WTC11 (cell line): Measurements from ENCODE around the gene PRSS8.

Experiments used
- ATF1 ChIP-seq: sonication (generic); formaldehyde crosslinking; IDR thresholded peaks from 2 replicates; pipeline ENCODE4 v1.8.1; 2023; ENCODE audit warnings: mild to moderate bottlenecking, moderate library complexity, missing genetic modification reagents
- CREB1 ChIP-seq: sonication (generic); formaldehyde crosslinking; IDR thresholded peaks from 2 replicates; pipeline ENCODE4 v1.8.0; 2023; ENCODE audit warnings: mild to moderate bottlenecking, missing genetic modification reagents
- CREM ChIP-seq: sonication (generic); formaldehyde crosslinking; IDR thresholded peaks from 2 replicates; pipeline ENCODE4 v1.8.1; 2022; ENCODE audit warnings: mild to moderate bottlenecking, missing genetic modification reagents, moderate library complexity
- CTCF ChIP-seq: fragments of 200-600 bp; IDR thresholded peaks from 2 replicates; pipeline ENCODE4 v1.8.0; 2022; ENCODE audit warnings: antibody characterized with exemption
- ELF4 ChIP-seq: sonication (generic); formaldehyde crosslinking; IDR thresholded peaks from 2 replicates; pipeline ENCODE4 v1.8.1; 2022; ENCODE audit warnings: low read depth, mild to moderate bottlenecking, moderate library complexity, missing genetic modification reagents
- HMGXB4 ChIP-seq: sonication (generic); formaldehyde crosslinking; IDR thresholded peaks from 2 replicates; pipeline ENCODE4 v1.8.1; 2023; ENCODE audit warnings: mild to moderate bottlenecking, moderate library complexity, missing genetic modification reagents
- JUN ChIP-seq: sonication (generic); formaldehyde crosslinking; IDR thresholded peaks from 2 replicates; pipeline ENCODE4 v1.8.0; 2023; ENCODE audit warnings: mild to moderate bottlenecking, missing genetic modification reagents
- KAT7 ChIP-seq: sonication (generic); formaldehyde crosslinking; IDR thresholded peaks from 2 replicates; pipeline ENCODE4 v1.8.1; 2023; ENCODE audit warnings: missing genetic modification reagents, mild to moderate bottlenecking, borderline replicate concordance
- SP1 ChIP-seq: sonication (generic); formaldehyde crosslinking; conservative IDR thresholded peaks from 2 replicates; pipeline ENCODE4 v1.8.1; 2022; ENCODE audit warnings: missing genetic modification reagents
- TF ChIP-seq, protein P1 (sequence below): sonication (generic); formaldehyde crosslinking; IDR thresholded peaks from 2 replicates; pipeline ENCODE4 v1.8.0; 2023; ENCODE audit warnings: mild to moderate bottlenecking, missing genetic modification reagents

GRCh38 chr16:31090540-31090939, 45.0 kb downstream of the PRSS8 start:
- TF ChIP-seq CTCF (no peak), CREM (CRISPR knock-in tag) (no peak), HMGXB4 (CRISPR knock-in tag) (no peak), ATF1 (CRISPR knock-in tag) (no peak), KAT7 (no peak), JUN (no peak), CREB1 (no peak), SP1 (no peak), ELF4 (CRISPR knock-in tag) (no peak)
- TF ChIP-seq, protein P1, sequence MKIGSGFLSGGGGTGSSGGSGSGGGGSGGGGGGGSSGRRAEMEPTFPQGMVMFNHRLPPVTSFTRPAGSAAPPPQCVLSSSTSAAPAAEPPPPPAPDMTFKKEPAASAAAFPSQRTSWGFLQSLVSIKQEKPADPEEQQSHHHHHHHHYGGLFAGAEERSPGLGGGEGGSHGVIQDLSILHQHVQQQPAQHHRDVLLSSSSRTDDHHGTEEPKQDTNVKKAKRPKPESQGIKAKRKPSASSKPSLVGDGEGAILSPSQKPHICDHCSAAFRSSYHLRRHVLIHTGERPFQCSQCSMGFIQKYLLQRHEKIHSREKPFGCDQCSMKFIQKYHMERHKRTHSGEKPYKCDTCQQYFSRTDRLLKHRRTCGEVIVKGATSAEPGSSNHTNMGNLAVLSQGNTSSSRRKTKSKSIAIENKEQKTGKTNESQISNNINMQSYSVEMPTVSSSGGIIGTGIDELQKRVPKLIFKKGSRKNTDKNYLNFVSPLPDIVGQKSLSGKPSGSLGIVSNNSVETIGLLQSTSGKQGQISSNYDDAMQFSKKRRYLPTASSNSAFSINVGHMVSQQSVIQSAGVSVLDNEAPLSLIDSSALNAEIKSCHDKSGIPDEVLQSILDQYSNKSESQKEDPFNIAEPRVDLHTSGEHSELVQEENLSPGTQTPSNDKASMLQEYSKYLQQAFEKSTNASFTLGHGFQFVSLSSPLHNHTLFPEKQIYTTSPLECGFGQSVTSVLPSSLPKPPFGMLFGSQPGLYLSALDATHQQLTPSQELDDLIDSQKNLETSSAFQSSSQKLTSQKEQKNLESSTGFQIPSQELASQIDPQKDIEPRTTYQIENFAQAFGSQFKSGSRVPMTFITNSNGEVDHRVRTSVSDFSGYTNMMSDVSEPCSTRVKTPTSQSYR = no peak
